HAP-1 (cell line): Measurements from ENCODE around the gene YBX2.
"Not testable (repeated sequence)": the region's sequence is repeated elsewhere in the genome, so short reads cannot be mapped to it uniquely, and the experiment has no call there.

Source experiments
- DNase-seq, 2 experiments: peaks; one replicate each; pipeline ENCODE4 v3.0.0-alpha.2; 2016 to 2020; ENCODE audit warnings: low spot score in 2 of 2
- H3K27me3 ChIP-seq: fragments of 250-450 bp; sonication (Bioruptor Pico); 2 replicates; pipeline ENCODE4 v1.5.1; 2020; ENCODE audit warnings: low read depth, mild to moderate bottlenecking, moderate library complexity
- H3K36me3 ChIP-seq: fragments of 250-450 bp; sonication (Bioruptor Pico); replicated peaks from 2 replicates; pipeline ENCODE4 v1.5.1; 2020; ENCODE audit warnings: mild to moderate bottlenecking
- H3K4me1 ChIP-seq: fragments of 250-450 bp; sonication (Bioruptor Pico); 2 replicates; pipeline ENCODE4 v1.5.1; 2020; ENCODE audit warnings: mild to moderate bottlenecking
- H3K4me3 ChIP-seq: fragments of 250-450 bp; sonication (Bioruptor Pico); 2 replicates; pipeline ENCODE4 v1.5.1; 2020; ENCODE audit warnings: mild to moderate bottlenecking, moderate library complexity
- H3K9me3 ChIP-seq: fragments of 250-450 bp; sonication (Bioruptor Pico); 2 replicates; pipeline ENCODE4 v1.5.1; 2020; ENCODE audit warnings: mild to moderate bottlenecking, moderate library complexity
- in situ Hi-C: fragments of 300-500 bp; cut with MboI; formaldehyde crosslinking; loops from 3 replicates; pipeline ENCODE4 v1.14.3; 2020; ENCODE audit warnings: low sequenced_read_pairs, inconsistent platforms, mixed read lengths

YBX2 gene

DNA sequence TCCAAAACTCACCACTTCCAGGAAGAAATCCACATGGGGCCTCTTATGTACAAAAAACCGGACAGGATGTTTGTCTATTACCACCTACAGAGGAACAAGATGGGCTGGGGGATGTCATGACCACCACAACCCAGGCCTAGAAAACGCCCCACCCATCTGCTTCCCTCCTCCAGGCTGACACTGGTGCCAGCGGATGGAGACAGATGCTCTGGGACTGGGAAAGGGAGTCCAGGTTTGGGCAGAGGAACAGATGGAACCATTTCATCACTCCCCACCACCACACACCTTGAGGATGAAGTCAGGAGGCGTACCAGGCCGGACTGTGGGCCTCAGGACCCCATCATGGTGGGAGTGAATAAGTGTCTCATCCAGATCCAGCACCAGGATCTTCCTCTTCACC, 47.7 kb downstream of the YBX2 start:
- Histone ChIP-seq H3K36me3 (peaks cover 39% of the 10 kb centered on the region), H3K27me3 (no peaks in the 10 kb centered on the region), H3K4me3 (no peak overlapping the region), H3K9me3 (no peaks in the 10 kb centered on the region), H3K4me1 (peaks cover 12% of the 10 kb centered on the region)
- in situ Hi-C loops, result loop anchor here (10.0 to 25.0 kb wide), 2 partner anchors 238 to 916 kb away; partner anchors contain the start of genes PER1, POLR2A, SLC35G6 and VAMP2
- DNase-seq, result no peak

DNA sequence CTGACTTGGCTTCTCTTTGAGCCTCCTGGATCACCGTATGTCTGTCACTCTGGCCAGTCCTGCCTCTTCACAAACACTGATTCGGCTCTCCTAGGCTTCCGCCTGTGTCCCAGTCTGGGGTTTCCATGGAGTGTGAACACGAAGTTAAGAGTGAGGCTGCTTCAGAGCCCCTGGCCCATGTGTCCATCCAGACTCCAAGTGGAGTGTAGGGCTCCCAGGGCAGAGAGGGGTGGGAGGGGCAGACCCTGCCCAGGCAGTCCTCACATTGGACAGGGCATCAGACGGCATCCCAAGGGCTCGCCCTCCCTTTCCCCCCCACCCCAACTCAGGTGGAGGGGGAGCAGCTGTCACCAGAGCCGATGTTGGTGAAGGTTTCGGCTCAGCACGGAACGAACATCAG, 50.6 kb downstream of the YBX2 start:
- in situ Hi-C loops, result loop anchor here (10.0 to 25.0 kb wide), 2 partner anchors 241 to 918 kb away; partner anchors contain the start of genes PER1, POLR2A, SLC35G6 and VAMP2
- not testable (repeated sequence) for DNase-seq, H3K4me3 ChIP-seq, H3K9me3 ChIP-seq, H3K27me3 ChIP-seq
- Histone ChIP-seq H3K36me3 (peaks cover 59% of the 10 kb centered on the region), H3K4me1 (peaks cover 14% of the 10 kb centered on the region)

DNA sequence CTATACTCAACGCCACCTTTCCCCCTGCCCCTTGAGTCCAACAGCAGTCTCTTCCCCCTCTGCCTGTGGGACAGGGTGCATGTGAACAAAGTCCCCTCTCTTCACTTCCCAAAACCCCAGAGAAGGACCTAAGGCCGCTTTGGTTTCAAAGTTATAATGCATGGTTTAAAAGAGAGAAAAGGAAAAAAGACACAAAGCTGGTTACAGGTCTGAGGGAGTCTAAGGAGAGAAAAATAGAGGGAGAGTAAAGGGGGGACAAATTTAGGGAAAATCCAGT, 51.0 kb downstream of the YBX2 start:
- Histone ChIP-seq H3K9me3 (no peaks in the 10 kb centered on the region; the same call in 1 of the 2 replicates), H3K4me1 (peaks cover 14% of the 10 kb centered on the region), H3K4me3 (peak overlapping the region; percentile 71), H3K27me3 (no peaks in the 10 kb centered on the region), H3K36me3 (peaks cover 56% of the 10 kb centered on the region)
- no peak for DNase-seq
- in situ Hi-C loops, result loop anchor here (10.0 to 25.0 kb wide), 2 partner anchors 241 to 919 kb away; partner anchors contain the start of genes PER1, POLR2A, SLC35G6 and VAMP2

DNA sequence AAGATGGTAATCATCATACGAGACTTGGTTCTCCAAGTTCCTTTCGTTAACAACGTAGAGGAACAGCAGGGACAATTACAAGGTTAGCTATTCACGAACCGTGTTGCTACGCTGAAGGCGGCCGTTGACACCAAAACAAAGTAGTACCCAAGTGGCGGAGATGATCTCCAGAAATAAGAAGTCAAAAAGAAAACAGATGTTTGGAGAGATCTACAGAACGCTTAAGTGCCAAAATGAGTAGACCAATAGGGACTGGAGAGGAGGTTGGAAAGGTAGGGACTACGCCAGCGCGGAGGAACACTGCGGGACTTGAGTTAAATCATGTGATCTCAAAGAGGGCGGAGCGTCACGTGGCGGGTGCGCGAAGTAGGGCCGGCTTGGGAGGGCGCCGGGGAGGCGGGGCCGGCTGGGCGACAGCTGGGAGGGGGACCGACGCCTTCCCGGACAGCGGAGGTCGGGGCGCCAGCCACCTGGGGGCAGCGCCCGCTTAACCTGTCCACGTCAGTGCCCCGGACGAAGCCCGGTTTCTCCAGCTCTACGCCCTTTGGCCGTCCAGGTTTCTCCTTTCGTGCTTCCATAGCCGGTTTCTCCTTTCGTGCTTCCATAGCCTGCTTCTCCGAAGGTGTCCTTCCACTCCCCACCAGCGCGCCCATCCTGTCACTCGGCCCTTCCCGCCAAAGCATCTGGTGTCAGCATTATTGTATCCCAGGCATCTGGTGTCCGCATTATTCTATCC, 51.6 kb downstream of the YBX2 start:
- in situ Hi-C loops, result loop anchor here (10.0 to 25.0 kb wide), 2 partner anchors 242 to 919 kb away; partner anchors contain the start of genes PER1, POLR2A, SLC35G6 and VAMP2

DNA sequence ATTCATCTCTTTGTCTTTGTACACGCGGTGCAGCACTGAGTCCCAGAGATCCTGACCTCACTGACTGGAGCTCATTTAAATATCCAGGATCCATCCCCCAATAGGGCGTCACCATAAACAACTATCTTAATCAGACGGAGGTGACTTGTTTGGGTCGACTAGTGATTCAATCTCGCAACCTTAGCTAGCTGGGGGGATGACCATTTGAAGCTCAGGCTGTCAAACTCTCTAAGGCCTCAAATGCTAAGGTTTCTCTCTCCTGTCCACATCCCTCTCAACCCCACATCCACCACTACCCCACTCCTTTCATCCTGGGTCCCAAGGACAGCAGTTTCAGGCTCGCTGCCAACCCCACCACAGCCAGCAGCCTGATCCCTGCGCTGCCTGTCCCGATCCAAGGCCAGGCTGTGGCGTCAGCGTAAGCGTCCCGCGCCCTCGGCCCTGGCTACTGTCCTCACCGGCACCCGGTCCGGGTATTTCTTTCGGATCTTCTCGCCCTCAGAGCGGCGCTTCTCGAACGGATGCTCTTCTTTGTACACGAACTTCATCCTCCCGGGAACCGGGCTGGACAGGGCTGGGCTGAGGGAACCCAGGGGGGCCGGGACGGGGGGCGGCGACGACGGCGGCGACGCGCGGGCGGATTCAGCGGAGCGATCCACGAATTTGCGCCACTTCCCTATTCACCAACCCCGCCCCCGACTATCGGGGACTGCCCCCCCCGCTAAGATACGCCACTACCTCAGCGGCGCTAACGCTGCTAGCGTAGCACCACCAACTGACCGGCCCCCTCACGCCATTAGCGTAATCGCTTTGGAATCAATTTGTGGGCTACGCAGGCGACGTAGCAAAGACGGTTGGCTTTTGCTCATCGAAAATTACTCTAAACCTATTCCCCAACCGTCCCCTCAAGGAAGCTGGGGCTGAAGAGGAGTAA, 52.4 kb downstream of the YBX2 start, which contains the start of gene GABARAP:
TSS of gene GABARAP (minus strand) at position 667 of the 934 bp plus-strand sequence. CDS start at position 548, 119 bp downstream.
- H3K36me3 ChIP-seq, result peaks cover 61% of the 10 kb centered on the region
- in situ Hi-C loops, result loop anchor here (10.0 to 25.0 kb wide), 2 partner anchors 243 to 920 kb away; partner anchors contain the start of genes PER1, POLR2A, SLC35G6 and VAMP2
- DNase-seq, result peak; percentile 74 to 95
- peak within 1 kb of the TSS; percentile 71 for H3K4me3 ChIP-seq
- H3K27me3 ChIP-seq, result no peaks in the 10 kb centered on the region
- peaks cover 19% of the 10 kb centered on the region for H3K4me1 ChIP-seq
- H3K9me3 ChIP-seq, result no peaks in the 10 kb centered on the region; the same call in 1 of the 2 replicates

More for the DNA sequence above, 51.6 kb downstream of the YBX2 start:
- peak overlapping the region; percentile 71 for H3K4me3 ChIP-seq
- H3K4me1 ChIP-seq, result peaks cover 14% of the 10 kb centered on the region
- H3K27me3 ChIP-seq, result no peaks in the 10 kb centered on the region
- peak; percentile 83 to 97 for DNase-seq
- H3K36me3 ChIP-seq, result peaks cover 56% of the 10 kb centered on the region
- no peaks in the 10 kb centered on the region; the same call in 1 of the 2 replicates for H3K9me3 ChIP-seq

DNA sequence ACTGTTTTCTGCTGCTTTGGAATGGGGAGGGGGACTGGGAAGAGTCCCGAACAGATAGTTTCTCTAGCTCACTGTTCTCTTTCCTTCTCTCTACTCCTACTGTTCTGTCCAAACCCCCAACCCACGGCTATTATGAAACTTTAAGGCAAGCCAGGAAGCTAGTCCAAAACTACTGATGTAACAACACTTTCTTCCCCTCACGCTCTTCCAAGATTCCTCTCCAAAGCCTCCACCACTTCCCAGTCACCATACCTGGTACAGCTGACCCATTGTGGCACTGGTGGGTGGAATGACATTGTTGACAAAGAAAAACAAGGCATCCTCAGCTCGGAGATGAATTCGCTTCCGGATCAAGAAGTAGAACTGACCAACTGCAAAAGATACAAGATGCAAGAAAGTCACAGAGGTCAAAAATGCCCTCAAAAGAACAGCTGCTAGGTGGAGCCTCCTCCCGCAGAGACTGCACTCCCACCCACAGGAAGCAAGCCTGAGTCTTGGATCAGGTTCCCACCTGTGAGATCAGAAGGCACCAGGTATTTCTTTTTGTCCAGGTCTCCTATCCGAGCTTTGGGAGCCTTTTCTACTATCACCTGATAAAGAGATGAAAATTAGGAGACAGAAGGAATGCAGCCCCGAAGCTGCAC, 53.2 kb downstream of the YBX2 start:
- in situ Hi-C loops, result loop anchor here (10.0 to 25.0 kb wide), 2 partner anchors 244 to 921 kb away; partner anchors contain the start of genes PER1, POLR2A, SLC35G6 and VAMP2
- Histone ChIP-seq H3K4me3 (peak overlapping the region; percentile 71), H3K9me3 (no peaks in the 10 kb centered on the region; the same call in 1 of the 2 replicates), H3K27me3 (no peaks in the 10 kb centered on the region), H3K4me1 (peaks cover 19% of the 10 kb centered on the region), H3K36me3 (peaks cover 61% of the 10 kb centered on the region)
- DNase-seq, result no peak

DNA sequence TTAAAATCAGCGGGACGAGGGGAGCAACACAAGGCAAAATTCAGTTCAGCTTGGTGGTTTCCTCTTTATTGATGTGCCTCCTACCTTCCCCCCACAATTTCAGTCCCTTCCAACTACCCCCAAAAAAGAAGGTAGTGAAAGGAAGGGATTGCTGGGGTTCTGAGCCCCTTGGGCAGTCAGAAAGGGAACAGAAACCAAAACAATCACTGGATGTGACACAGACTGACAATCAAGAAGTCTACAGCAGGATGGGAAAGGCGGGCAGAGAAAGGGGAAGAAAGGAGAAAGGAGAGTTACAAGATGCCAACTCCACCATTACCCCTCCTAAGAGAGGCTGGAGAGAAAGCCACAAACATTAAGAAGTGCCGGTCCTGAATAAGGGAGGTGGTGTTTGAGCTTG, 54.1 kb downstream of the YBX2 start:
- Histone ChIP-seq H3K4me1 (peaks cover 19% of the 10 kb centered on the region), H3K9me3 (no peaks in the 10 kb centered on the region; the same call in 1 of the 2 replicates), H3K27me3 (no peaks in the 10 kb centered on the region), H3K4me3 (peak overlapping the region; percentile 6; the same call in 1 of the 2 replicates), H3K36me3 (peaks cover 61% of the 10 kb centered on the region)
- no peak for DNase-seq
- in situ Hi-C loops, result loop anchor here (10.0 to 25.0 kb wide), 2 partner anchors 244 to 922 kb away; partner anchors contain the start of genes PER1, POLR2A, SLC35G6 and VAMP2

DNA sequence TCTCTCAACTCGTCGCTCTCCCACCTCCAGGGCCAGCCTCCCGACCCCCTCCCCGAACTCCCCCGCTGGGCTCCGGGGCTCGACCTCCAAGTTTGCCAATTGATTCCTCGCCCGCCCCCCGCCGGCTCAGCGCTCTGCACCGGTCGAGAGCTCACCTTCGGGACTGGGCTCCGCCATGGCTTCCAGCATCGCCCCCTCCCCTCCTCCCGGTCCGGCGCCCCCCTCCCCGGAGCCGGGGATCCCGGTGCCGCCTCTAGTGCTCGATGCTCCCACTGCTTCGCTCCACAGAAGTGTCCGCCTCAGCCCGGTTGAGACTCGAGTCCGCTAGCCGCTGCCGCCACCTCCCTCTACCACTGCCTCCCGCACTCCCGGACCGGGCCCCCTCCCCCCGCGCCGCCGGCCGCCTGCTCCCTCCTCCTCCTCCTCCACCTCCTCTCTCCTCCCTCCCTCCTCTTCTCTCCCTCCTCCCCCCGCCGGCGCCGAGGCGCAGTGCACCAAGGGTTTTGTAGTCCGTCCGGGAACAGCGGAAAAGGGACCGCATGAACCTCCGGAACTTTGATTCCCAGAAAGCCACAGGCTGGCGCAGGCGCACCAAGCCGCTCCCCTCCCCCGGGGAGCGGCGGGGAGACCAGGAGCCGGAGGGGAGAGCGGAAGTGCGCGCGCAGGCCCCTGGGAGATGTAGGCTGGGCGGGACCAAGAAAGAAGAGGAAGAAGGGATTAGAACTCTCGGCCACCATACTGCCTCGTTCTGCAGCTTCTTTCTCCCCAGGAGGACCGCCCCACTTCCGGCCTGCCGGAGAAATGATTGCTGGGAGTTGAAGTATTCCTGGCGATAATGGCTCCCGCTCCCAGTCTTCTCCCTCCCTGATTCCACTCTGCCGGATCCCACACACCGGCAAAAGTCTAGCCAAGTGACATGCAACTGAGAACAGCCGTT, 55.1 kb downstream of the YBX2 start, which contains the start of gene PHF23:
TSS of gene PHF23 (minus strand) at position 367 of the 937 bp plus-strand sequence. CDS start at position 189, 178 bp downstream.
- no peaks in the 10 kb centered on the region for H3K27me3 ChIP-seq
- no peaks in the 10 kb centered on the region; the same call in 1 of the 2 replicates for H3K9me3 ChIP-seq
- in situ Hi-C loops, result loop anchor here (10.0 to 25.0 kb wide), 2 partner anchors 245 to 923 kb away; partner anchors contain the start of genes PER1, POLR2A, SLC35G6 and VAMP2
- H3K36me3 ChIP-seq, result peaks cover 63% of the 10 kb centered on the region
- peak; percentile 99 for DNase-seq
- H3K4me3 ChIP-seq, result peak within 1 kb of the TSS; percentile 95
- peaks cover 23% of the 10 kb centered on the region for H3K4me1 ChIP-seq

DNA sequence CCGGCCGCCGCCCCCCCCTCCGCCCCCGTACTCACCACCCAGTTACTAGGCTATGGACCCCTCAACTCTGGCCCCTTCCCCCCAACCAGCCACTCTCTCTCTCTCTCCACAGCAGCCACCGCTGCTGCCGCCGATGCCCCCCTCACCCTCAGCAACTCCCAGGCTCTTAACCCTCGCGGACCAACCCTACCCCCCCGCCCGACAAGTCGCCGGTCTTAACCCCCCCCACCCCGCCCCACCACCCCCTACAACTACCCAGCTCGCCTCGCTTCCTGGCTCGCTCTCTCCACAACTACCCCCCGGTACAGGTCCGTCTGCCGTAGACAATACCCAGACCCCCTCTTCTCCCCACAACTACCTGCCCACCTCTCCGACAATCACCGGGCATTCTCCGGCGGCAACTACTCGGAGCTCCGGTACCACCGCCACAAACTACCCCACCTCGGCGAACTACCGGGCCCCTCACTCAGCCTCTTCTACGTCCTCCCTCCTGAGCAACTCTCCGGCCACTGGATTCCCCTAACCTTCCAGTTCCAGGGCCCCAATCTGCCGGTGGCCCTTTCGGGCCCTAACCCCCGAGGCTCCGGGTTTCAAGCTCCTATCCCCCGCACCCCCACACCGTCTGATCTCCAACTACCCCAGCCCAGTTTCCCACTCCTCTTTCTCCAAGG, 55.9 kb downstream of the YBX2 start:
- Histone ChIP-seq H3K4me3 (peak overlapping the region; percentile 95), H3K9me3 (no peaks in the 10 kb centered on the region; the same call in 1 of the 2 replicates), H3K4me1 (peaks cover 23% of the 10 kb centered on the region), H3K27me3 (no peaks in the 10 kb centered on the region), H3K36me3 (peaks cover 56% of the 10 kb centered on the region)
- in situ Hi-C loops, result loop anchor here (25.0 kb wide), 1 partner anchor 924 kb away; the partner anchor contains the start of genes PER1 and VAMP2
- peak in 1 of 2 experiments; percentile 47 for DNase-seq
